Cardiac fibroblast (primary cell): ENCODE data around the gene EMID1.
A peak's percentile ranks its signal among the peaks of the same experiment; 100 is the strongest.

Source experiments
- DNase-seq, 2 donors: peaks; one replicate each; pipeline versions ENCODE4 v3.0.0 to v3.0.0-alpha.2; 2010; ENCODE audit warnings: low read depth in 2 of 2
- H3K4me3 ChIP-seq, 2 donors: replicated peaks in 1 of 2; 1 replicate in 1 of 2; 2 replicates in 1 of 2; pipeline ENCODE4 v1.5.1; 2011; ENCODE audit warnings: low read depth in 2 of 2, low read length in 2 of 2, mild to moderate bottlenecking in 2 of 2, moderate library complexity in 1 of 2
- TF ChIP-seq, protein P1 (sequence below): IDR thresholded peaks from one replicate; pipeline ENCODE4 v1.5.1; 2011; ENCODE audit warnings: low read depth, mild to moderate bottlenecking, low read length, inconsistent platforms

Gene EMID1

DNA sequence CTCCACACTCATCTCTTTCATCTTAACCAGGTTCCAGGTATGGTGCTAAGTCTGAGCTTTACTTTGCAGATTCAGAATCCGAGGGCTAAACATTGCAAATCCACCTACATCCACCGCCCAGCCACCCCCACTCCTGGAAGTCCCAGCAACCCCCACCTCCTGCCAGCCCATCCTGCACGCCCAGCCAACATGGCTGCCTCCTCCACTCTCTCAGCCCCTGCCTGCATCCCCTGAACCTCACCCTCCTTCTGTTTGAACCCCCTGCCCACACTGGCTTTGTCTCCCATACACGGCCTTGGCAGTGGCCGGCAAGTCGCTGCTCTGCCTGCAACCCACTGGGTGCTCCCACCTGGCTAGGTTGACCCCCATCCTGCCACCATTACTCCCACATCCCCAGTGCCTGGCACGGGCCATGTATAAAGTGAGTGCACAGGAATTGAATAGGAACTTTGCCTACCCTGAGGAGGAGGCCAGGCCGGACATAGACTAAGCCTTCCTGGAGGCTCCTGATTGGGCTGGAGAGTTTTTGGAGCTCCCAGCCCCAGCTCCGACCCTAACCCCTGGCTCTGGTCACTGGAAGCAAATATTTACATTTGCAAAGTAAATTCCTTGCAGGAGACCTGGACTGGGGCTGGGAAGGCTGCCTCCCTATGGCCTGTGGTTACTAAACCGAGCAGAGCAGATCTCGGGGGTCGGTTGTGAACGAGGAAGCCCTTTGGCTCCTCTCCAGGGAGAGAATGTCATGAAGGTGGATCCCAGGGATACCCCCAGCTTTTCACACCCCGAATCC is 14.4 kb downstream of the EMID1 start:
- no peak for DNase-seq
- TF ChIP-seq, protein P1, sequence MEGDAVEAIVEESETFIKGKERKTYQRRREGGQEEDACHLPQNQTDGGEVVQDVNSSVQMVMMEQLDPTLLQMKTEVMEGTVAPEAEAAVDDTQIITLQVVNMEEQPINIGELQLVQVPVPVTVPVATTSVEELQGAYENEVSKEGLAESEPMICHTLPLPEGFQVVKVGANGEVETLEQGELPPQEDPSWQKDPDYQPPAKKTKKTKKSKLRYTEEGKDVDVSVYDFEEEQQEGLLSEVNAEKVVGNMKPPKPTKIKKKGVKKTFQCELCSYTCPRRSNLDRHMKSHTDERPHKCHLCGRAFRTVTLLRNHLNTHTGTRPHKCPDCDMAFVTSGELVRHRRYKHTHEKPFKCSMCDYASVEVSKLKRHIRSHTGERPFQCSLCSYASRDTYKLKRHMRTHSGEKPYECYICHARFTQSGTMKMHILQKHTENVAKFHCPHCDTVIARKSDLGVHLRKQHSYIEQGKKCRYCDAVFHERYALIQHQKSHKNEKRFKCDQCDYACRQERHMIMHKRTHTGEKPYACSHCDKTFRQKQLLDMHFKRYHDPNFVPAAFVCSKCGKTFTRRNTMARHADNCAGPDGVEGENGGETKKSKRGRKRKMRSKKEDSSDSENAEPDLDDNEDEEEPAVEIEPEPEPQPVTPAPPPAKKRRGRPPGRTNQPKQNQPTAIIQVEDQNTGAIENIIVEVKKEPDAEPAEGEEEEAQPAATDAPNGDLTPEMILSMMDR: no peak
- H3K4me3 ChIP-seq: no peak overlapping the region

GRCh38 chr22:29224121-29224858 is 18.6 kb downstream of the EMID1 start:
- no peak for DNase-seq

GRCh38 chr22:29224859-29225410 is 19.2 kb downstream of the EMID1 start:
- no peak for DNase-seq
- TF ChIP-seq, protein P1: no peak
- no peak overlapping the region for H3K4me3 ChIP-seq

More at GRCh38 chr22:29224121-29224858, 18.6 kb downstream of the EMID1 start:
- TF ChIP-seq, protein P1: no peak
- no peak overlapping the region for H3K4me3 ChIP-seq

DNA sequence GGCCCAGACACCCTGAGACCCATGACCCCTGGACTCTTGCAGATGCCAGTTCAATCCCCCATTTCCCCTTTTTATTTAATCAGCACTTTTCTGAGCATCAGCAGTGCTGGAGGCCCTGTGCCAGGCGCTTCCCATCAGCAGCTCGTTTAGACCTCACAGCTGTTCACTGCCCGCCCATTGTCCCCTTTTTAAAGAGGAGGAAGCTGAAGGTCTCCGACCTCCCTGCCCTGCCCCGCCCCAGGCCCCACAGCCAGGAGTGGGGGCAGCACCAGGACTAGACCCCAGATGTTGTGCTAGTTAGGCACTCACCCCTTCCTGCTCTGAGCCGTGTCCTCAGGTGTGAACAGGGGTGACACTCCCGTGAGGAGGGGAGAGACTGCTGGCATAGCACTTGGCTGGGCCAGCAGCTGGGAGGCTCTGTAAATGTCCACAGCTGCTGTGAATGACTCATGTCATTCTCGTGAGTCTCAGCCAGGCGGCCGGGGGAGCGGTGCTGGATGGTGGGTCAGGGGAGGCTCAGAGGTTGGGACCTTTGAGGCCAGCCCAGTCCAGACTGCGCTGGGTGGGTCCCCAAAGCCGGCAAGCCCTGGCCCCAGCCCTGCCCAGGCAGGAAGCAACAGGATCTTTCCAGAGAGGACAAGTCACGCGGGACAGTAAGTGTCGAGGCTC is 19.9 kb downstream of the EMID1 start:
- TF ChIP-seq, protein P1: no peak
- H3K4me3 ChIP-seq: no peak overlapping the region
- peak; percentile 35 to 44 for DNase-seq

GRCh38 chr22:29226351-29226981 is 20.8 kb downstream of the EMID1 start:
- H3K4me3 ChIP-seq: no peak overlapping the region
- DNase-seq: no peak
- TF ChIP-seq, protein P1: no peak
